Activated CD4-positive, alpha-beta T cell treated with anti-CD3 and anti-CD28 coated beads, Interleukin-2, amount 10 ng/mL, durations not matched to agents 24 days and 14 days (primary cell): ENCODE results near the gene RUBCN. TPM values are rescaled to one million over a fixed set of nuclear protein-coding genes. Genes with fewer than 3 reads are reported as not detected.
"Not testable (repeated sequence)": the region's sequence is repeated elsewhere in the genome, so short reads cannot be mapped to it uniquely, and the experiment has no call there.

Source experiments
- DNase-seq: peaks from one replicate; pipeline ENCODE4 v3.0.0; 2022
- H3K27ac Mint-ChIP-seq: one replicate; pipeline ENCODE4 v1.8.0; 2022; ENCODE audit warnings: mild to moderate bottlenecking, mixed read lengths
- H3K27me3 Mint-ChIP-seq: one replicate; pipeline ENCODE4 v1.8.0; 2022; ENCODE audit warnings: mixed read lengths
- H3K36me3 Mint-ChIP-seq: one replicate; pipeline ENCODE4 v1.8.0; 2022; ENCODE audit warnings: low read depth, mild to moderate bottlenecking, mixed read lengths
- H3K4me1 Mint-ChIP-seq: one replicate; pipeline ENCODE4 v1.8.0; 2021; ENCODE audit warnings: mixed read lengths
- H3K4me3 Mint-ChIP-seq: one replicate; pipeline ENCODE4 v1.8.0; 2022; ENCODE audit warnings: mild to moderate bottlenecking, moderate library complexity, mixed read lengths
- H3K9me3 Mint-ChIP-seq: one replicate; pipeline ENCODE4 v1.8.0; 2021; ENCODE audit warnings: mixed read lengths
- intact Hi-C: fragments of 100-400 bp; cut with micrococcal nuclease; formaldehyde crosslinking; loops from one replicate; pipeline ENCODE4 v1.15.1; 2023
- total RNA-seq: library from RNA; stranded (reverse); gene quantifications from 2 replicates; pipeline ENCODE4 v1.2.3, GENCODE V29; 2022

The RUBCN gene
- total RNA-seq, 1 donor from 2014 or later: 38.8 TPM

- DNase-seq: peak; percentile 55
- H3K4me3 Mint-ChIP-seq, H3K4me1 Mint-ChIP-seq, H3K27me3 Mint-ChIP-seq, H3K9me3 Mint-ChIP-seq, intact Hi-C loops, H3K27ac Mint-ChIP-seq: not testable (repeated sequence)
- peaks cover 44% of the 10 kb centered on the region for H3K36me3 Mint-ChIP-seq
Observed at GRCh38 chr3:197621478-197621877, 115.2 kb downstream of the RUBCN start.

Other genes starting within 250 kb of the RUBCN start
- gene BDH1, start 180.9 kb downstream of the RUBCN start, total RNA-seq: 124 and 133 TPM in 2 replicates
- gene FYTTD1, start 13.0 kb upstream of the RUBCN start, total RNA-seq: 53.2 and 56.8 TPM in 2 replicates
- gene LRCH3, start 54.4 kb upstream of the RUBCN start, total RNA-seq: 54.7 and 56.4 TPM in 2 replicates
- gene RPL35A, start 213.3 kb upstream of the RUBCN start, total RNA-seq: 1,350 and 1,372 TPM in 2 replicates
- gene LMLN, start 223.3 kb upstream of the RUBCN start, total RNA-seq: 5.5 and 5.9 TPM in 2 replicates